Measurements from ENCODE around the gene ZNF536. TPM values are rescaled to one million over a fixed set of nuclear protein-coding genes. Genes with fewer than 3 reads are reported as not detected.

The ZNF536 gene
- total and polyA plus RNA-seq, 9 of the 15 experiments (the other 6 are each of a cell fraction or from before 2014, with no cell fraction given), result not detected

DNA sequence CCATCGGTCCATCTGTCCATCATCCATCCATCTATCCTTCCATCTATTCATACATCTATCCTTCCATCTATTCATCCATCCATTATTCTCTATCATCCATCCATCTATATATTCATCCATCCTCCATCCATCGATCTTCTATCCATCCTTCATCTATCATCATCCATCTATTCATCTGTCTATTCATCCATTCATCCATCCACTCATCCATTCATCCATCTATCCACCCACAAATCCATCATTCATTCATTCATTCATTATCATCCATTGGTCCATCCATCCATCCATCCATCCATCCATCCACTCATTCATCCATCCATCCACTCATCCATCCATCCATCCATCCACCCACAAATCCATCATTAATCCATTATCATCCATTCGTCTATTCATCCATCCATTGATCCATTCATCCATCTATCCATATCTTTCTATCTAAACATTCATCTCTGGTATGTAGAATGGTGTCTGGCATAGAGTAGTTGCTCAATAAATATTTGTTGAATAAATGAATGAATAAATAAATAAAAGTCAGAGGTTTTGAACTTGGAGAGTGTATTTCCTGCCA lies 36.6 kb downstream of the ZNF536 start:
- no peak for FAIRE-seq

More for the DNA sequence above, 36.6 kb downstream of the ZNF536 start:
- intact Hi-C loops (cut with micrococcal nuclease), result no loop called here
- H3K4me2 ChIP-seq (ENCODE audit: insufficient read depth, low read length), result no peak overlapping the region
- H3K9me1 ChIP-seq (ENCODE audit: control insufficient read depth, insufficient read depth, low read length), result no peaks in the 10 kb centered on the region
- H3K4me3 ChIP-seq, result no peak overlapping the region
- no peaks in the 10 kb centered on the region for H3K36me3 ChIP-seq (ENCODE audit: control insufficient read depth, insufficient read depth, low read length)
- no peak overlapping the region for H2AFZ ChIP-seq (ENCODE audit: low read depth, low read length)
- in situ Hi-C loops (cut with MboI), result no loop called here
- H3K27ac ChIP-seq (ENCODE audit: extremely low read depth, low read depth, low read length), result no peak overlapping the region
- no peaks in the 10 kb centered on the region for H3K4me1 ChIP-seq (replicated peaks in 1 of 2; ENCODE audit: control insufficient read depth in 2 of 2, insufficient read depth in 2 of 2, low read length in 2 of 2)
- DNase-seq (ENCODE audit: extremely low read depth in 1 of 4, low spot score in 3 of 4), result no peak
- POLR2A ChIA-PET, result no interaction called here
- no peak overlapping the region for H3K9ac ChIP-seq (ENCODE audit: insufficient read depth in 1 of 2, low read depth in 2 of 2, low read length in 2 of 2)
- no peak for TF ChIP-seq ZNF263 (CRISPR knock-in tag; IDR thresholded peaks at IDR 0.05; ENCODE audit: borderline replicate concordance)
- TF ChIP-seq TAF15 (IDR thresholded peaks at IDR 0.05; ENCODE audit: low read depth, low read length), result no peak
- TF ChIP-seq DDX20 (tag; IDR thresholded peaks at IDR 0.05; ENCODE audit: low read depth), result no peak
- no peak for TF ChIP-seq FOXK2 (conservative IDR thresholded peaks at IDR 0.05 in 1 of 2, IDR thresholded peaks at IDR 0.05 in 1 of 2; ENCODE audit: low read depth in 2 of 2)
- TF ChIP-seq NCOR1 (IDR thresholded peaks at IDR 0.05), result no peak
- TF ChIP-seq, protein P1, sequence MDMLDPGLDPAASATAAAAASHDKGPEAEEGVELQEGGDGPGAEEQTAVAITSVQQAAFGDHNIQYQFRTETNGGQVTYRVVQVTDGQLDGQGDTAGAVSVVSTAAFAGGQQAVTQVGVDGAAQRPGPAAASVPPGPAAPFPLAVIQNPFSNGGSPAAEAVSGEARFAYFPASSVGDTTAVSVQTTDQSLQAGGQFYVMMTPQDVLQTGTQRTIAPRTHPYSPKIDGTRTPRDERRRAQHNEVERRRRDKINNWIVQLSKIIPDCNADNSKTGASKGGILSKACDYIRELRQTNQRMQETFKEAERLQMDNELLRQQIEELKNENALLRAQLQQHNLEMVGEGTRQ (CRISPR knock-in tag; IDR thresholded peaks at IDR 0.05), result no peak
- TF ChIP-seq, protein P2, sequence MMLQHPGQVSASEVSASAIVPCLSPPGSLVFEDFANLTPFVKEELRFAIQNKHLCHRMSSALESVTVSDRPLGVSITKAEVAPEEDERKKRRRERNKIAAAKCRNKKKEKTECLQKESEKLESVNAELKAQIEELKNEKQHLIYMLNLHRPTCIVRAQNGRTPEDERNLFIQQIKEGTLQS (IDR thresholded peaks at IDR 0.05), result no peak
- TF ChIP-seq, protein P2 (CRISPR knock-in tag; conservative IDR thresholded peaks at IDR 0.05), result no peak
- no peak for TF ChIP-seq FOXK1 (CRISPR knock-in tag; IDR thresholded peaks at IDR 0.05; ENCODE audit: borderline replicate concordance)
- no peak for TF ChIP-seq NCOA6 (IDR thresholded peaks at IDR 0.05)
- no peak for TF ChIP-seq MAZ (CRISPR knock-in tag; conservative IDR thresholded peaks at IDR 0.05 in 1 of 2, IDR thresholded peaks at IDR 0.05 in 1 of 2)
- TF ChIP-seq RB1 (IDR thresholded peaks at IDR 0.05; ENCODE audit: low read depth), result no peak
- TF ChIP-seq GABPA (tag; conservative IDR thresholded peaks at IDR 0.05; ENCODE audit: low read depth), result no peak
- no peak for TF ChIP-seq ZFP30 (CRISPR knock-in tag; IDR thresholded peaks at IDR 0.05; ENCODE audit: borderline replicate concordance)
- no peak for TF ChIP-seq ZNF77 (CRISPR knock-in tag; IDR thresholded peaks at IDR 0.05)
- no peak for TF ChIP-seq NCOA2 (IDR thresholded peaks at IDR 0.05; ENCODE audit: partially characterized antibody in 2 of 2)
- no peak for TF ChIP-seq HDAC2 (IDR thresholded peaks at IDR 0.05)
- ATAC-seq, result no peak
- H3K27me3 ChIP-seq (ENCODE audit: control insufficient read depth in 2 of 2, insufficient read depth in 2 of 2, low read length in 2 of 2), result no peaks in the 10 kb centered on the region; a peak in 1 of 5 replicates
- H3K79me2 ChIP-seq (ENCODE audit: control insufficient read depth, insufficient read depth, low read length), result no peaks in the 10 kb centered on the region
- H4K20me1 ChIP-seq (replicated peaks; ENCODE audit: control insufficient read depth, insufficient read depth, low read length), result no peaks in the 10 kb centered on the region
- no peaks in the 10 kb centered on the region; the same call in 1 of the 2 replicates for H3K9me3 ChIP-seq (replicated peaks; ENCODE audit: control insufficient read depth, insufficient read depth, low read depth, low read length)
- CTCF ChIA-PET (ENCODE audit: low intra/inter-chr PET ratio), result no interaction called here
- BruUV-seq (replicated peaks), result no TSS peak
- WGBS (ENCODE audit: insufficient coverage, low coverage, missing lambda C conversion rate), result 0% methylated on average over 2 of the region's 3 CpGs
